Heart left ventricle (tissue), 16 donors: Measurements from ENCODE around the gene ETAA1. TPM values are rescaled to one million over a fixed set of nuclear protein-coding genes. Genes with fewer than 3 reads are reported as not detected.
A peak's percentile ranks its signal among the peaks of the same experiment; 100 is the strongest.

Source experiments
- ATAC-seq, 4 donors: fragments of 200-7000 bp; cut with Tn5 transposase; one replicate each; pipeline ENCODE4 v1.9.1; 2020 to 2022; ENCODE audit warnings: moderate library complexity in 4 of 4, mild to moderate bottlenecking in 3 of 4, moderate number of reproducible peaks in 1 of 4
- DNase-seq, 5 donors: peaks; one replicate each; pipeline ENCODE4 v3.0.0-alpha.2; 2020
- H3K27ac ChIP-seq, 12 donors: fragments of 200-600 bp; sonication (generic) in 4 of 12; one replicate each; pipeline versions ENCODE4 v1.5.0 to v1.8.0; 2016 to 2022; ENCODE audit warnings: mild to moderate bottlenecking in 2 of 12
- H3K27me3 ChIP-seq, 9 donors: fragments of 200-600 bp; sonication (generic) in 2 of 9; one replicate each; pipeline versions ENCODE4 v1.5.1 to v1.8.0; 2016 to 2022; ENCODE audit warnings: mild to moderate bottlenecking in 3 of 9
- H3K36me3 ChIP-seq, 9 donors: fragments of 200-600 bp; sonication (generic) in 2 of 9; one replicate each; pipeline versions ENCODE4 v1.5.0 to v1.8.0; 2018 to 2022; ENCODE audit warnings: mild to moderate bottlenecking in 2 of 9
- H3K4me1 ChIP-seq, 12 donors: fragments of 200-600 bp; sonication (generic) in 4 of 12; one replicate each; pipeline versions ENCODE4 v1.5.0 to v1.8.0; 2016 to 2022; ENCODE audit warnings: mild to moderate bottlenecking in 3 of 12
- H3K4me3 ChIP-seq, 12 donors: fragments of 200-600 bp; sonication (generic) in 4 of 12; one replicate each; pipeline versions ENCODE4 v1.5.0 to v1.8.0; 2017 to 2022; ENCODE audit warnings: mild to moderate bottlenecking in 9 of 12, moderate library complexity in 4 of 12
- H3K9me3 ChIP-seq, 12 donors: fragments of 200-600 bp; sonication (generic) in 4 of 12; one replicate each; pipeline versions ENCODE4 v1.5.0 to v1.8.0; 2016 to 2022; ENCODE audit warnings: mild to moderate bottlenecking in 1 of 12
- CTCF ChIP-seq, 12 donors: fragments of 200-600 bp; sonication (generic) in 4 of 12; IDR thresholded peaks; one replicate each; pipeline versions ENCODE4 v1.5.0 to v1.8.0; 2018 to 2022; ENCODE audit warnings: antibody characterized with exemption in 12 of 12, mild to moderate bottlenecking in 5 of 12
- POLR2A ChIP-seq, 2 donors: fragments of 450-650 bp; IDR thresholded peaks; one replicate each; pipeline ENCODE4 v1.6.1; 2017; ENCODE audit warnings: antibody characterized with exemption in 2 of 2, mild to moderate bottlenecking in 2 of 2, moderate library complexity in 2 of 2
- WGBS, 4 donors: extraction: QIAGEN DNeasy Blood & Tissue Kit in 2 of 4; methylation state at CpG; one replicate each; pipeline versions ENCODE4 v1.1.5 to v1.1.7; 2013 to 2018; 5-methylcytosine and 5-hydroxymethylcytosine counted together
- intact Hi-C, 10 donors: fragments of 100-400 bp; cut with DNase I; formaldehyde crosslinking; loops; one replicate each; pipeline versions ENCODE4 v1.11.1 to v1.14.2; 2022
- polyA plus RNA-seq, 2 donors: library from polyadenylated mRNA; stranded (reverse); fragments of 200-250 nt; gene quantifications; one replicate each; pipeline ENCODE4 v1.2.3, GENCODE V29; 2013
- total RNA-seq, 9 donors: library from RNA; depleted of rRNA in 2 of 9; stranded (reverse); fragments of >200 nt in 2 of 9; fragmentation: NEBNext Ultra II Directional in 3 of 9; extraction: Animal tissue kit (Norgen Biotek cat#: 25700) in 3 of 9; gene quantifications; one replicate each; pipeline versions ENCODE4 v1.1.0 to v1.2.4, GENCODE V29; 2016 to 2023
- donor health status: ischemic (EF 13 %, LVEDD 7.1; RV severe dilation, severe dysfunction).
- donor health status: healthy with polysubstance abuse.
- donor health status: DM: no; HTN: yes; CAD: no.
- donor health status: DM: no; HTN: no; CAD: no.
- donor health status: ischemic (EF 25% LVEDD 6.9; RV normal size, moderate dysfunction).
- donor health status: ischemic (EF 25% LVEDD 5.7; RV mildly dilated, moderate dysfunction).
- donor health status: healthy.
- donor health status: DM: yes; HTN: yes; CAD: no.
- donor health status: ischemic (EF 35%, LVEDD 5.7; RV mildly dilated, moderate dysfunction).
- donor health status: nonischemic (EF 11% LVEDD 7.7; RV severe dilation, severe dysfunction).
- donor health status: DM: yes; HTN: yes; CAD: no.
- donor health status: PGD.
- donor health status: ischemic (EF 29% LVEDD 5.4; RV normal size, mild dysfunction).
- donor health status: nonischemic (EF 23%, LVEDD 6.1; RV moderate dilation, normal function).

ETAA1 gene
- total and polyA plus RNA-seq, 11 donors: 4.1 to 7.8 (median 5.3) TPM

DNA sequence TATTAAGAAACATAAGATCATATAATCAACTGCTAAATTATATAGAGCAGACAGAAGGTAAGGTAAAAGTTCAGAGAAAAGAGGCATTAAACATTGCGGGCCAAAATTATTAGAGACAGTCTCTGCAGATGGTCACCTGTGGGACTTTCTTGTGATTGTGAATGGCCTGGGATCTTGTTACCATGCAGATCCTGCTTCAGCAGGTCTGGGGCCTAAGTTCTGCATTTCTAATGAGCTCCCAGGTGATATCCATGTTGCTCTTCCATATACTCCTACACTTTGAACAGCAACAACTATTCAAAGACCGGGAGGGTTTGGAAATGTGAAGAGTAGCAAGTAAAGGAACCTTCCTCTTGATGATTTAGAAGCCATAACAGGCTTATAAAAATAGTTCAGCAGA, 8.5 kb upstream of the ETAA1 start:
- ATAC-seq (no peak), DNase-seq (no peak)
- Histone ChIP-seq H3K27ac (peak overlapping the region in 3 of 12 donors; percentile 4 to 33 (median 20)), H3K9me3 (no peaks in the 10 kb centered on the region), H3K27me3 (no peaks in the 10 kb centered on the region), H3K4me1 (peaks cover 0 to 16% (median 0%) of the 10 kb centered on the region in 12 donors), H3K36me3 (no peaks in the 10 kb centered on the region), H3K4me3 (no peak overlapping the region)
- 88 to 94% (median 91%) methylated on average over 2 of the region's 2 CpGs for WGBS, 4 donors
- TF ChIP-seq POLR2A (IDR thresholded peaks at IDR 0.05): no peak
- no peak for TF ChIP-seq CTCF (IDR thresholded peaks at IDR 0.05)
- intact Hi-C loops: no loop called here

- no peak for TF ChIP-seq POLR2A (IDR thresholded peaks at IDR 0.05)
- no peak for TF ChIP-seq CTCF (IDR thresholded peaks at IDR 0.05)
- WGBS, 4 donors: 48 to 67% (median 55%) methylated on average over 2 of the region's 2 CpGs
- Histone ChIP-seq H3K27me3 (no peaks in the 10 kb centered on the region), H3K36me3 (no peaks in the 10 kb centered on the region), H3K9me3 (no peaks in the 10 kb centered on the region), H3K27ac (peak overlapping the region in 3 of 12 donors; percentile 4 to 33 (median 5)), H3K4me1 (peaks cover 0 to 16% (median 0%) of the 10 kb centered on the region in 12 donors), H3K4me3 (no peak overlapping the region)
- no peak for ATAC-seq
- no peak for DNase-seq
- intact Hi-C loops: no loop called here
These were observed 7.8 kb upstream of the ETAA1 start for GRCh38 chr2:67389286-67389685.

DNA sequence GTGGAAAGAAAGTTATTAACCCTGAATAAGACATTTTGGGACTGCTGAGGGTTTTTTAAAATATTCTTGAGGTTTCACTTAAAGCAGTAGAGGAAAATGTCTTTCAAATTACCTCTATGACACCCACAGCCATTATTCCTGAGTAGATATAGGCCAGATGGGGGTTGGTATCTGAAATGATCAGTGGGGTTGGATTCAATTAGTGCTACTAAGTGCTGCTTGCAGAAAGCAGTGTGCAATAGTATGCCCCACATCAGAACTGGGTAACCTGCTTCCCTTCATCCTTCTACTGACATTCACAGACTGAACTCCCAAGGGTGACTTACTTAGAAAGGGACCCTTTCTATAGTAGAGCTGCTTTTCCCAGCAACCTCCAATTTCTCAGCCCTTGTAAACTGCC, 7.3 kb upstream of the ETAA1 start:
- ATAC-seq (no peak), DNase-seq (no peak)
- peaks cover 0 to 16% (median 0%) of the 10 kb centered on the region in 12 donors for H3K4me1 ChIP-seq
- no peak overlapping the region for H3K4me3 ChIP-seq
- peak overlapping the region in 3 of 12 donors; percentile 4 to 29 (median 7) for H3K27ac ChIP-seq
- H3K9me3 ChIP-seq: no peaks in the 10 kb centered on the region
- intact Hi-C loops: no loop called here
- H3K27me3 ChIP-seq: no peaks in the 10 kb centered on the region
- H3K36me3 ChIP-seq: no peaks in the 10 kb centered on the region
- TF ChIP-seq CTCF (IDR thresholded peaks at IDR 0.05) (no peak), POLR2A (IDR thresholded peaks at IDR 0.05) (no peak)

- ATAC-seq (no peak), DNase-seq (no peak)
- no peak overlapping the region for H3K27ac ChIP-seq
- H3K27me3 ChIP-seq: no peaks in the 10 kb centered on the region
- intact Hi-C loops: no loop called here
- H3K9me3 ChIP-seq: no peaks in the 10 kb centered on the region
- TF ChIP-seq POLR2A (IDR thresholded peaks at IDR 0.05) (no peak), CTCF (IDR thresholded peaks at IDR 0.05) (no peak)
- H3K4me3 ChIP-seq: no peak overlapping the region
- H3K4me1 ChIP-seq: peaks cover 0 to 20% (median 5%) of the 10 kb centered on the region in 12 donors
- no peaks in the 10 kb centered on the region for H3K36me3 ChIP-seq
These were observed 3.9 kb upstream of the ETAA1 start for GRCh38 chr2:67393237-67393636.
